CD8-positive, alpha-beta memory T cell (primary cell): Measurements from ENCODE around the gene TSPAN14. TPM values are rescaled to one million over a fixed set of nuclear protein-coding genes. Genes with fewer than 3 reads are reported as not detected.
A peak's percentile ranks its signal among the peaks of the same experiment; 100 is the strongest.

Experiments used
- CTCF ChIA-PET: fragments of 350-600 bp; sonication (Branson Sonifier 250); formaldehyde crosslinking; loops from one replicate; lab custom pipeline; 2021; ENCODE audit warnings: antibody characterized with exemption; lab: Charles Lee
- POLR2A ChIA-PET: fragments of 350-600 bp; sonication (Branson Sonifier 250); formaldehyde crosslinking; loops from one replicate; lab custom pipeline; 2021; ENCODE audit warnings: antibody characterized with exemption; lab: Charles Lee
- DNase-seq, 5 donors: peaks; one replicate each; pipeline versions ENCODE4 v3.0.0 to v3.0.0-alpha.2; 2020 to 2022; ENCODE audit warnings: mixed read lengths in 1 of 5
- H3K27ac ChIP-seq: one replicate; pipeline ENCODE4 v1.7.0; 2013; ENCODE audit warnings: low read depth, mild to moderate bottlenecking, low read length, moderate library complexity
- H3K27me3 ChIP-seq: 2 replicates; pipeline ENCODE4 v1.7.0; 2013; ENCODE audit warnings: low read length, mild to moderate bottlenecking; ENCODE audit not compliant: insufficient read depth, poor library complexity, severe bottlenecking
- H3K36me3 ChIP-seq: 2 replicates; pipeline ENCODE4 v1.7.0; 2013; ENCODE audit warnings: mild to moderate bottlenecking, low read length, moderate library complexity; ENCODE audit not compliant: insufficient read depth
- H3K4me1 ChIP-seq: 2 replicates; pipeline ENCODE4 v1.7.0; 2013; ENCODE audit warnings: mild to moderate bottlenecking, low read length, moderate library complexity; ENCODE audit not compliant: insufficient read depth
- H3K4me3 ChIP-seq: 2 replicates; pipeline ENCODE4 v1.7.0; 2013; ENCODE audit warnings: mild to moderate bottlenecking, low read length
- H3K9me3 ChIP-seq: 2 replicates; pipeline ENCODE4 v1.7.0; 2013; ENCODE audit warnings: mild to moderate bottlenecking, low read length
- H3K27ac Mint-ChIP-seq, 8 donors: one replicate each; pipeline ENCODE4 v1.8.0; 2020 to 2021; ENCODE audit warnings: mixed read lengths in 8 of 8, mild to moderate bottlenecking in 6 of 8, inconsistent platforms in 3 of 8, moderate library complexity in 3 of 8
- H3K27me3 Mint-ChIP-seq, 2 donors: one replicate each; pipeline ENCODE4 v1.8.0; 2020 to 2021; ENCODE audit warnings: mixed read lengths in 2 of 2, mild to moderate bottlenecking in 1 of 2, moderate library complexity in 1 of 2
- H3K36me3 Mint-ChIP-seq, 3 donors: one replicate each; pipeline ENCODE4 v1.8.0; 2020 to 2021; ENCODE audit warnings: mixed read lengths in 3 of 3, inconsistent platforms in 1 of 3, mild to moderate bottlenecking in 1 of 3
- H3K4me1 Mint-ChIP-seq, 3 donors: one replicate each; pipeline ENCODE4 v1.8.0; 2020 to 2021; ENCODE audit warnings: mixed read lengths in 3 of 3, inconsistent platforms in 1 of 3, mild to moderate bottlenecking in 1 of 3
- H3K4me3 Mint-ChIP-seq, 7 donors: one replicate each; pipeline ENCODE4 v1.8.0; 2020 to 2021; ENCODE audit warnings: mixed read lengths in 7 of 7, mild to moderate bottlenecking in 6 of 7, moderate library complexity in 4 of 7, inconsistent platforms in 2 of 7
- H3K9me3 Mint-ChIP-seq, 5 donors: one replicate each; pipeline ENCODE4 v1.8.0; 2020 to 2022; ENCODE audit warnings: mixed read lengths in 5 of 5, mild to moderate bottlenecking in 3 of 5, moderate library complexity in 2 of 5, inconsistent platforms in 1 of 5
- polyA plus RNA-seq: library from polyadenylated mRNA; unstranded; fragments of 300-500 nt; fragmentation: Illumina TruSeq; gene quantifications from one replicate; pipeline ENCODE4 v1.2.3, GENCODE V29; 2021
- total RNA-seq, 2 experiments: library from RNA; stranded (reverse); gene quantifications; one replicate each; pipeline ENCODE4 v1.2.3, GENCODE V29; 2021

Gene TSPAN14
- total and polyA plus RNA-seq, 3 experiments from 2014 or later = 46.1 to 220 (median 46.8) TPM

GRCh38 chr10:80535671-80536360 is 81.7 kb downstream of the TSPAN14 start:
- POLR2A ChIA-PET = interaction anchor here (1.2 kb wide), 1 partner anchor 24 kb away, joined by 5 read pairs; no protein-coding TSS in a partner anchor
- no peaks in the 10 kb centered on the region for H3K27me3 ChIP-seq

DNA sequence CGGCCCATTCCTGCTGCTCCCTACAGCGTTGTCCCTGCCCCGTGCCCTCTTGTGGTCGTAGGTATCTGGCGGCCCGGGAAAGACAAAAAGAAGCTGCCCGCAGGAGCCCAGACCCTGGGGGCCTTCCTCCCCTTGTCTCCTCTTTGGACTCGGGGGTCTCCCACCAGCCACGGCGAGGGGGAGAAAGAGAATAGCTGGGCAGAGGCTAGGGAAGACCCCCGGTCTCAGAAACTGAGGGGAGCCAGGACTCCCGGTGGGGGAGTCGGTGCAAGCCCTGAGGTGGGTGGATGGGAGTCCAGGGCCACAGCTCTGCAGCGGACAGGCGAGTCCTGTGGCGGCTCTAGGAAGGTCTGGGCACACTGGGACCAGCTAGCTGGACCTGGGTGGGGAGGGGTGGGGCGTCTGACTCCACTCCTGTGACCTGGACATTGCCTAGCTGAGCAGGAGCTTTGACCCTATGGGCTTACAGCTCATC is 82.3 kb downstream of the TSPAN14 start:
- peaks cover 0 to 11% (median 0%) of the 10 kb centered on the region in 3 donors for H3K36me3 Mint-ChIP-seq
- POLR2A ChIA-PET = interaction anchor here (0.5 to 1.2 kb wide), 3 partner anchors 14 to 43 kb away, joined by 3 to 7 read pairs (median 5); no protein-coding TSS in a partner anchor
- no peaks in the 10 kb centered on the region for H3K27me3 Mint-ChIP-seq
- no peak for DNase-seq
- Histone ChIP-seq H3K27me3 (no peaks in the 10 kb centered on the region), H3K4me3 (peak overlapping the region; percentile 33), H3K9me3 (no peaks in the 10 kb centered on the region), H3K27ac (peak overlapping the region; percentile 73), H3K4me1 (peaks cover 21% of the 10 kb centered on the region), H3K36me3 (no peaks in the 10 kb centered on the region)
- peak overlapping the region; percentile 88 to 93 (median 91) for H3K4me3 Mint-ChIP-seq
- CTCF ChIA-PET = interaction anchor here (1.0 to 1.4 kb wide), 4 partner anchors 12 to 79 kb away, joined by 3 to 6 read pairs (median 3); no protein-coding TSS in a partner anchor
- peak overlapping the region; percentile 94 to 98 (median 98) for H3K27ac Mint-ChIP-seq
- peaks cover 24 to 40% (median 36%) of the 10 kb centered on the region in 3 donors for H3K4me1 Mint-ChIP-seq
- H3K9me3 Mint-ChIP-seq = no peaks in the 10 kb centered on the region

More at GRCh38 chr10:80535671-80536360, 81.7 kb downstream of the TSPAN14 start:
- H3K27ac Mint-ChIP-seq = peak overlapping the region; percentile 94 to 98 (median 98)
- H3K4me1 Mint-ChIP-seq = peaks cover 28 to 40% (median 36%) of the 10 kb centered on the region in 3 donors
- H3K9me3 Mint-ChIP-seq = no peaks in the 10 kb centered on the region
- Histone ChIP-seq H3K36me3 (no peaks in the 10 kb centered on the region), H3K27ac (peak overlapping the region; percentile 73), H3K4me1 (peaks cover 27% of the 10 kb centered on the region), H3K9me3 (no peaks in the 10 kb centered on the region), H3K4me3 (peak overlapping the region; percentile 33)
- H3K36me3 Mint-ChIP-seq = peaks cover 0 to 11% (median 0%) of the 10 kb centered on the region in 3 donors
- H3K4me3 Mint-ChIP-seq = peak overlapping the region; percentile 88 to 93 (median 91)
- CTCF ChIA-PET = interaction anchor here (1.0 to 1.4 kb wide), 4 partner anchors 12 to 79 kb away, joined by 3 to 6 read pairs (median 3); no protein-coding TSS in a partner anchor
- no peaks in the 10 kb centered on the region for H3K27me3 Mint-ChIP-seq
- DNase-seq = peak; percentile 60 to 83 (median 71)

DNA sequence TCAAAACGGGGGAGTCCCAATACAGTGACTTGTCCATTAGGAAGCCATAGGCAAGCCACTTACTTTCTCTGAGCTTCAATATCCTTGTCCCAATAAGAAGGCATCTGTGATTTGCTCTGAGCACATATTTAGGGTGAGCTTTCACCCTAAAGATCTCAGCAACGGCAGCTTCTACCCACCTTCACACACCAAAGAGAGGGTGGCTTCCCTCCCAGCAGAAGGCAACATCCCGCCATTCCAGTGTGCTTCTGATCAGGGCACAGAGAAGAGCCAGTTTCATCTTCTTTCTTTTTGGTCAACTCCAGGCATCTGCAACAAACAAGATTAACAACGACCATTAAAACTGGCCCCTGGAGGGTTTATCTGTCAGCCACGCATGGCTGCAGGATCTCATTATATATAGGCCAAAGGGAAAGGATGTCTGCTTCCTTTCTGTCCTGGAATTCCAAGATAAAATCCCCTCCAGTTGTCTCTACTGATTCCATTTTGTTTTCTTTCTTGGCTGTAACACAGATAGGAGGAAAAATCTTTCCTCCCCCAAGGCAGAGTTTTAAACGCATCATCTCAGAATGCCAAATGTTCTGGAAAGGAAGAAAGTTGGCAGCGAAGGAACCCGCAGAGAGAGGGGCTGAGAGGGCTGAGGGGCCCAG is 83.1 kb downstream of the TSPAN14 start:
- Mint-ChIP-seq H3K27ac (peak overlapping the region in 7 of 8 donors; percentile 1 to 98 (median 84)), H3K36me3 (peaks cover 0 to 8% (median 0%) of the 10 kb centered on the region in 3 donors), H3K27me3 (no peaks in the 10 kb centered on the region), H3K4me3 (peak overlapping the region; percentile 46 to 92 (median 88)), H3K9me3 (no peaks in the 10 kb centered on the region), H3K4me1 (peaks cover 17 to 33% (median 28%) of the 10 kb centered on the region in 3 donors)
- no peaks in the 10 kb centered on the region for H3K27me3 ChIP-seq
- no peaks in the 10 kb centered on the region for H3K9me3 ChIP-seq
- peaks cover 13% of the 10 kb centered on the region for H3K4me1 ChIP-seq
- POLR2A ChIA-PET = interaction anchor here (1.2 kb wide), 1 partner anchor 26 kb away, joined by 5 read pairs; no protein-coding TSS in a partner anchor
- DNase-seq = no peak
- no peak overlapping the region for H3K4me3 ChIP-seq
- CTCF ChIA-PET = interaction anchor here (1.4 kb wide), 2 partner anchors 32 to 80 kb away, joined by 3 to 6 read pairs; no protein-coding TSS in a partner anchor
- no peaks in the 10 kb centered on the region for H3K36me3 ChIP-seq
- no peak overlapping the region for H3K27ac ChIP-seq

DNA sequence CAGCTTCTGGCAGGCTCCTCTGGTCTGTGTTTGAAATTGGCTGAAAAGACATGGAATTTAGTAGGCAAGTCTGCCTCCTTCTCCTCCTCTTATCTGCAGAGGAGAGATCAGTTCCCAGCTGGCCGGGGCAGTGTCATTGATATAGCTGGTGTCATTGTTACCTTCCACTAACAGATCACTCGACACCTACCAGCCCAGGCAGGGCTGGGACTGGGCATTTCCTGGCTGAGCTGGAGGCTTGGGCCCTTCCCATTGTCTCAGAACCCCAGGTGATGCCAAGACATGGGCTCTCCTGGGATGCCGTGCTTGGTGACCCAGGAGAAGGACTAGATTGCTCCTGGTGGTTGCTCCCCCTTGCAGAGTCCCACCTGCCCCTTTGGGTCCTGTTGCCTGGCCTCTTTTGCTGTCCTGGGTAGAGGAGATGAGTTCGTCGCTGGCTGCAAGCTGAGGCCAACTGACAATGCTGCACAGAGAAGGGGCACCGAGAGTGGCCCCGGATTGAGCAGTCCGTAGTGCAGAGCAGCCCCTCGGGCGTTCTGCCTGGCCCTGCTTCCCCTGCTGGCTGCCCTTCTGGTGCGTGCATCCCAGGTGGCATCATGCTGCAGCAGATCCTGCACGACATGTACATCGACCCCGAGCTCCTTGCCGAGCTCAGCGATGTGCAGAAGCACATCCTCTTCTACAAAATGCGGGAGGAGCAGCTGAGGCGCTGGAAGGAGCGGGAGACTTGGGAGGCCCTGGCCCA is 83.8 kb downstream of the TSPAN14 start, which contains the start of gene SH2D4B:
SH2D4B (plus strand) TSS at position 167 of the 745 bp plus-strand sequence; CDS start at position 597, 430 bp downstream.
- peaks cover 13 to 26% (median 21%) of the 10 kb centered on the region in 3 donors for H3K4me1 Mint-ChIP-seq
- no peaks in the 10 kb centered on the region for H3K27me3 Mint-ChIP-seq
- Histone ChIP-seq H3K9me3 (no peaks in the 10 kb centered on the region), H3K4me3 (no peak within 1 kb of the TSS), H3K27me3 (no peaks in the 10 kb centered on the region), H3K4me1 (peaks cover 7% of the 10 kb centered on the region), H3K27ac (no peak within 1 kb of the TSS), H3K36me3 (no peaks in the 10 kb centered on the region)
- DNase-seq = no peak
- H3K36me3 Mint-ChIP-seq = peaks cover 0 to 7% (median 0%) of the 10 kb centered on the region in 3 donors
- H3K9me3 Mint-ChIP-seq = no peaks in the 10 kb centered on the region
- ChIA-PET POLR2A (no interaction called here), CTCF (interaction anchor here (1.4 kb wide), 1 partner anchor 81 kb away, joined by 3 read pairs; no protein-coding TSS in a partner anchor)
- peak within 1 kb of the TSS in 7 of 8 donors; percentile 1 to 98 (median 84) for H3K27ac Mint-ChIP-seq
- peak within 1 kb of the TSS; percentile 46 to 92 (median 88) for H3K4me3 Mint-ChIP-seq

- no peaks in the 10 kb centered on the region for H3K36me3 ChIP-seq
- no peak overlapping the region for H3K27ac ChIP-seq
- ChIA-PET CTCF (no interaction called here), POLR2A (no interaction called here)
- Mint-ChIP-seq H3K27ac (peak overlapping the region in 3 of 8 donors; percentile 3 to 94 (median 17)), H3K4me3 (no peak overlapping the region), H3K4me1 (peaks cover 12 to 24% (median 18%) of the 10 kb centered on the region in 3 donors), H3K9me3 (no peaks in the 10 kb centered on the region), H3K27me3 (no peaks in the 10 kb centered on the region), H3K36me3 (peaks cover 0 to 7% (median 0%) of the 10 kb centered on the region in 3 donors)
- H3K27me3 ChIP-seq = no peaks in the 10 kb centered on the region
- no peak for DNase-seq
- H3K4me3 ChIP-seq = no peak overlapping the region
- H3K9me3 ChIP-seq = no peaks in the 10 kb centered on the region
- H3K4me1 ChIP-seq = peaks cover 7% of the 10 kb centered on the region
These were observed 84.5 kb downstream of the TSPAN14 start for GRCh38 chr10:80538481-80539185.

DNA sequence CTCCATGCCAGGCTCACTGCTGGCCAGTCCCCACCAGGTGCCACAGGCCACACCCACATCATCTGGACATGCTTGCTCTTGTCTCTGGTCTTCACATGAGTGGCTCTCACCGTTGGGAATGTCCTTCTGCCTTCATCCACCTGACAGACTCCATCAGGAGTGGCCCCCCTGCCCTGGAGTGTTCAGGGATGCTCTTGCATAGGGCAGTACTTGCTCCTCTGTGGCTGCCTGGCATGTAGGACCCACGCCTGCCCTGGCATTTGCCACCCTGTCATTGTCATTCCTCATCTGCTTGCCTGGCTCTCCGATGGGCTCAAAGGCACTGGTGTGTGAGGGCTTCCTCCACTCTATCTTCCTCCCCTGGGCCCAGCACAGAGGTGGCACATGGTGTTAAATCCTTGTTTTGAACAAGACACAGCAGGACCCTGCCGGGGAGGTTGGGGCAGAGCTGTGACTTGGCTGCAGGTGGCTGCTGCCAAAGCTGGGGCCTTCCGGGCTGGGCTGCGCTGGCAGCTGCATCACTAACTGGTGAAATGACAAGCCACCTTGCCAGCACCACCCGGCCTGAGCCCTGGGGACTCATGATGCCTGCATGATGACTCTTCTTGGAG is 85.4 kb downstream of the TSPAN14 start:
- no peaks in the 10 kb centered on the region for H3K36me3 ChIP-seq
- H3K4me3 ChIP-seq = no peak overlapping the region
- H3K4me1 ChIP-seq = peaks cover 7% of the 10 kb centered on the region
- ChIA-PET CTCF (no interaction called here), POLR2A (no interaction called here)
- H3K27me3 Mint-ChIP-seq = no peaks in the 10 kb centered on the region
- H3K4me3 Mint-ChIP-seq = peak overlapping the region in 1 of 7 donors; percentile 60
- DNase-seq = no peak
- no peaks in the 10 kb centered on the region for H3K9me3 ChIP-seq
- no peaks in the 10 kb centered on the region for H3K9me3 Mint-ChIP-seq
- no peak overlapping the region for H3K27ac ChIP-seq
- peaks cover 0 to 7% (median 0%) of the 10 kb centered on the region in 3 donors for H3K36me3 Mint-ChIP-seq
- H3K4me1 Mint-ChIP-seq = peaks cover 12 to 24% (median 18%) of the 10 kb centered on the region in 3 donors
- H3K27ac Mint-ChIP-seq = peak overlapping the region in 2 of 8 donors; percentile 67 to 84
- H3K27me3 ChIP-seq = no peaks in the 10 kb centered on the region
